ENCODE measurements around the gene CCBE1.

CCBE1 gene

DNA sequence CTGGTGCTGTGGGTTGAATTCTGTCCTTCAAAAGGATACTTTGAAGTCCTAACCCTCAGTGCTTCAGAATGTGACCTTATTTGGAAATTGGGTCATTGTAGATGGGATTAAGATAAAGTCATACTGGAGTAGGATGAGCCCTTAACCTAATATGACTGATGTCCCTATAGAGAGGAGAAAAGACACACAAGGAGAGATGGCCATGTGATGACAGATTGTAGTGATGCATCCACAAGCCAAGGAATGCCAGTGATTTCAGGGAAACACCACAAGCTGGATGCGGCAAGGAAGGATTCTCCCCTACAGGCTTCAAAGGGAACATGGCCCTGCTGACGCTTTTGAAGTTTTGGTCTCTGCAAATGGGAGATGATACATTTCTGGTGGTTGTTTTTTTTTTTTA lies 24.7 kb upstream of the CCBE1 start:
- no peak for TF ChIP-seq GATA2 (IDR thresholded peaks at IDR 0.05; ENCODE audit: low read depth, low read length)
- TF ChIP-seq GATA3 (IDR thresholded peaks at IDR 0.05; ENCODE audit: low read depth, low read length) = no peak

DNA sequence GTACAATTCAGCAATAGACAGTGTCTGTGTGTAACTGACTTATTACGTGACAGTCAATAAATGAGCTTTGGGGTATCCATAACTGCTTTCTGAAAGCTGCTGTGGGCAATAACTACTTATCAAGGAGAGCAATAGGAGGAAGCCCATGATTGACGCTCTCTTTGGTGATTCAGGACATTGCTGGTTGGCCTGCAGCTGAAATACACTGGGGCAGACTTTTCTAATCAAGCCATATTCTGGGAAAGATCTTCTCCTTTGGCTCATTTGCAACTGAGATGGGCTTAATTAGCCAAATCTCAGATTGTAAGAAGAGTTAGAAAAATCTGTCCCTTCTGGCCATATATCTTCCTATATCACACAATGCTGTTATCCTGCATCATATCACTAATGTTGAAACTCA lies 24.0 kb upstream of the CCBE1 start:
- no peak for TF ChIP-seq GATA2 (IDR thresholded peaks at IDR 0.05; ENCODE audit: low read depth, low read length)
- no peak for TF ChIP-seq GATA3 (IDR thresholded peaks at IDR 0.05; ENCODE audit: low read depth, low read length)

DNA sequence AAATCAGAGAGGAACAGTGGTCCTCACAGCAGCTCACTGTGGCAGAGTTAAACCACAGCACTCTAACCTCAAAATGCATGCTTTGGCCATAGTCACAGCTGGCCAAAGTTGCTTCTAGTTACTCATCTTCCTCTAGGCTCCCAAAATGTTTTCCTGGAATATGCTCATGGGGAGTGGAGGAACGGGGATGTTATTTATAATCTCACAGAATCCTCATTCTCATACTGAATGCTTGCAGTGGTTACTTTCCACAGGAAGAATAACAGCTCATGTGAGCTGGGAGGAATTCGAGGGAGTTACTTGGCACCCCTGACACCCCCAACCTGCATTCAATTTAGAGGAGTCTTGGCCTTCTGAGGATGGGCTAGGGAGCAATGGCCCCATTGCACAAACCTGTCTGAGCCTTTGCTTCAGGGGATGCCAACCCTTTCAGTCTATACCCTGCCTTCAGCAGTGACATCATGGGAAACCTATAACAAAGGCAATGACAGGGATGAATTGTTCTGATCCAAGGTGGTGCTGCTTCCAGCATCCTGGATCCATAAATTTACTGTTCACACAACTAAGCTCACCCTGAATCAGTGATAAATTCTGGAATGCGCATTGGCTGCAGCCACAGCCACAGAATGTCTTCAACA lies 22.4 kb upstream of the CCBE1 start:
- TF ChIP-seq GATA2 (IDR thresholded peaks at IDR 0.05; ENCODE audit: low read depth, low read length) (no peak), GATA3 (IDR thresholded peaks at IDR 0.05; ENCODE audit: low read depth, low read length) (no peak)

DNA sequence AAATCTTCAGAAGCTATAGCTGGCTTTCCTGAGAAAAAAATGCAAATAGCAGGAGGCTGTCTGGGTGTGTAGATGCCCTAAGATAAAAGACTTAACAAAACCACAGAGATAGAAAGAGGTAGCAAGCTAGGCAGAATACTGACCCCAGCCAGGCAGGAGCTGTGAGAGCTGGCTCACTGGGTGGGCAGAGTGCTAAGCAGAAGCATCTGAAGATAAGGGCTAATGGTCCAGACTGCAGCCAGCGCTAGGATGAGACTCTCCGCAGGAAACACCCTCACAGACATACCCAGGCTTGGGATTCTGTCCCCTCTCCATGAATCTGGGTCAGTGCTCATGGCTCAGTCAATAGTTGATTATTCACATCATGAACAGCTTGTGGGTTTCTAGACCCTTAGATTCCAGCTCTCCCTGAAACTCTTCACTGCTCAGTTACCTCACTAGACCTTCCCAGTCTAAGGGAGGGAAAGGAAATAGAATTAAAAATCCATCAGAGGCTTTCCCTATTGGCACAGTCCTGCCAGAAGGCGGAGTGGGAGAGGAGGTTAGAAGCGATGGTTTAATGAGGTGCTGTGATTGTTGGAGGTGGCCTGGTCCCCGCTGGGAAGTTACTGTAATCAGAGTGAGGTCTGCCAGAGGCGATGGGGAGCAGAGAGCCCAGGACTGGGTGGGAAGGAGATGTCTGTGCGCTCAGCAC lies 21.4 kb upstream of the CCBE1 start:
- TF ChIP-seq GATA2 (IDR thresholded peaks at IDR 0.05; ENCODE audit: low read depth, low read length) (peak; percentile 87), GATA3 (IDR thresholded peaks at IDR 0.05; ENCODE audit: low read depth, low read length) (peak; percentile 36; the same call in 1 of the 2 replicates)

DNA sequence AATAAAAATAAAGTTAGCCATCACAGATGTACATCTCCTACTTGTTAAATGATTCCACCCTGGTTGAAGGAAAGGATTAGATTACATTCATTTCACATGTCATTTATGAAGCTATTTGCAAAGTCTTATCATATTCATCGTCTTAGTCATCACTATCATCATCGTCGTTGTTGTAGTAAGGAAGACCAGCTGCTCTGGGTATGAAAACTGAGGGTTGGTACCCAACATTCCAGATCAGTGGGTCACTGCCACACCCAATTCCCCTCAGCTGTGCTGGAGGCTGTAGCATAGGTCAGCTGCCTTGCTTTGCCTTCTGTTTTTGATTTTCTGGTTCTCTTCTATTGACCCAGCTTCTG lies 20.9 kb upstream of the CCBE1 start:
- TF ChIP-seq GATA2 (IDR thresholded peaks at IDR 0.05; ENCODE audit: low read depth, low read length) = no peak
- no peak for TF ChIP-seq GATA3 (IDR thresholded peaks at IDR 0.05; ENCODE audit: low read depth, low read length)

DNA sequence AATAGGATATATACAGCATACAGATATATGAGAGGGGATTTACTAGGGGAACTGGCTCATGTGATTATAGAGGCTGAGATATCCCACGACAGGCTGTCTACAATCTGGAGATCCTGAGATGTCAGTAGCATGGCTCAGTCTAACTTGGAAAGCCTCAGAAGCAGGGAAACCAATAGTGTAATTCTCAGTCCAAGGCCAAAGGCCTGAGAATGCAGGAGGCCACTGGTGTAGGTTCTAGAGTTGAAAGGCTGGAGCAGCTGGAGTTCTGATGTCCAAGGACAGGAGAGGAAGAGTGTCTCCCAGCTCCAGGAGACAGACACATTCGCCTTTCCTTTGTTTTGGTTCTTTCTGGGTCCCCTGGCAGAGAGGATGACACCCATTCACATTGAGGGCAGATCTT lies 20.1 kb upstream of the CCBE1 start:
- no peak for TF ChIP-seq GATA3 (IDR thresholded peaks at IDR 0.05; ENCODE audit: low read depth, low read length)
- TF ChIP-seq GATA2 (IDR thresholded peaks at IDR 0.05; ENCODE audit: low read depth, low read length) = no peak

DNA sequence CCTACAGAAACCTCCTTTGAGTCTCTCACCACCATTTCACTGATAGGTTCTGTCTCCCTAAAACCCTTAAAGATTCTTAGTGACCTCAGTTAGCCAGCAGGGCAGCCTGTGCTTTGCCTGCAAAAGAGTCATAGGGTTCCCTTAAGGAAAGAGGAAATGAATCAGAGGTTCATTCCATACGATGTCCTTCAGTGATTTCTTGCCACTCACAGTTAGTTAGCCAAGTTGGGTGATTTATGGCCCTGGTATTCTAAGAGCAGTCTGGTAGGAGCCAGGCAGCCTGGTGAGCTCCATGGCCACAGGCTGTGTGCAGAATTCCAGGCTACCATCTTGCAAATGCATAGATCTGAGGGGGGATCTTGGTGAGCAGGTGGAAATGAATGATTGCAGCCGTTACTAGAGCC lies 18.7 kb upstream of the CCBE1 start:
- TF ChIP-seq GATA2 (IDR thresholded peaks at IDR 0.05; ENCODE audit: low read depth, low read length) = no peak
- TF ChIP-seq GATA3 (IDR thresholded peaks at IDR 0.05; ENCODE audit: low read depth, low read length) = no peak

DNA sequence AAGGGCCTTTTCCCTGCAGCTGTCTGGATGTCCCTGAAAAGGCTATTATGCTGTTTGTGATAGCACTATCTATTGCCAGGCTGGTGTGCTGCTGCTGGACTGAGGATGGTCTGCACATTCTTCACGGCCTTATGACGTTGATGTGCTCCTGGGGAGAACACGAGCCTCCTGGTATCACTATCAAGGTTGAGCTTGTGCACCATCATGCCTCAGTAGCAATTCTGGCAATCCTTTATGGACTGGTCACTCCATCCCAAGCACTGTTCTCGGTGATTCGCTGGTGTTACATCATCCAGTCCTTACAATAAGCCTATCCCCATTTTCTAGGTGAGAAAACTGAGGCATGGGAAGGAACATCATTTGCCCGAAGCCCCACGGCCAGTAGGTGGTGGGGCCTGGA lies 18.2 kb upstream of the CCBE1 start:
- TF ChIP-seq GATA2 (IDR thresholded peaks at IDR 0.05; ENCODE audit: low read depth, low read length) (no peak), GATA3 (IDR thresholded peaks at IDR 0.05; ENCODE audit: low read depth, low read length) (no peak)

DNA sequence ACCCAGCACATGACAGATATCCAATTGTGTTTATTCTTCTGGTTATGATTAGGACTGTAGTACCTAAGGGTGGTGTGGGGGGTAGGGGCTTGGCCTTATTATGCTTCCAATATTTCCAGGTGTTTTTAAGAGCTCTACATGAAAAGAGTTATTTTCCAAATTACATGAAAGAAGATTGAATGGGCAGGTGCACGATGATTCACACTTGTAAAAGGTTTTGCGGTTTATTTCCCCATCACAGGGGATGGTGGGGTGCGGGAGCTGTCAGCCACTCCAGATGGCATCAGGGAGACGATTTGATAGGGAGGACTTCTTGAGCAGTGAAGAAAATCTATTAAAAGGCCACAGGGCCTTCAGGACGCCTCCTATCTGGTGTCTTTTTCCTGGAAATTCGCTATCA lies 15.1 kb upstream of the CCBE1 start:
- TF ChIP-seq GATA2 (IDR thresholded peaks at IDR 0.05; ENCODE audit: low read depth, low read length) (no peak), GATA3 (IDR thresholded peaks at IDR 0.05; ENCODE audit: low read depth, low read length) (no peak)

DNA sequence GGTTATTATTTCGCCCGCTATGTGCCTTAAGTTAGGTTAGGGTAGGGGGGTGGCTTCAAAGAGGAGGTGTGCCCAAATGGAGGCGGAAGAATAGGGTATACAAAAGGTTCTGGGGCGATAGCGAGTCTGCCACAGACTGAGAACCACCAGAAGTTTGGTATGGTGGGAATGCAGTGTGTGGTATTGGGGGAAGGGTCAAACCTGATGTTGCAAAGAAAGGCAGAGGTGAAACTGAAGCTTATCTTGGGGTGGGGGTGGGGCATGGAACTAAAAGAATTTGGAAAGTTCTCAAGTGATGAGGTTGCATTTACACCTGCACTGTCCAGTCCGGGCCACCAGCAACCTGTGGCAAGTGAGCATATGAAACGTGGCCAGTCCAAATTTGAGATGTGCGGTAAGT lies 11.8 kb upstream of the CCBE1 start:
- TF ChIP-seq GATA3 (IDR thresholded peaks at IDR 0.05; ENCODE audit: low read depth, low read length) (no peak), GATA2 (IDR thresholded peaks at IDR 0.05; ENCODE audit: low read depth, low read length) (no peak)

DNA sequence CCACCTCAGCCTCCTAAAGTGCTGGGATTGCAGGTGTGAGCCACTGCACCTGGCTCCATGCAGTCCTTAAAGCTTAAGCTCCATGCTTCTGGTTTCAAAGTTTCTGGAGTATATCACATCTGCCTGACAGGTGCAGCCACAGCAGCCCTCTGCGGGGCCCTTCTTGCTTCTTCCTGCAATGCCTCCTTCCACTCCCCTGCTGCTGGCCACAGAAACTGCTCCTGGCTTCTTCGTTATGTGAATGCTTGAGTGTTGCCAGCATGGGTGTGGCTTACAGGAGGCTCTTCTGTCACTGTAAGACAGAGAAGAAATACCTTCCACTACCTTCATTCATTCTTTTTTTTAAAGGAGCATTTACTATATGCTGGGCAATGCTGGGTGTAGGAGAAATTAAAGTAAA lies 10.1 kb upstream of the CCBE1 start:
- TF ChIP-seq GATA3 (IDR thresholded peaks at IDR 0.05; ENCODE audit: low read depth, low read length) (no peak), GATA2 (IDR thresholded peaks at IDR 0.05; ENCODE audit: low read depth, low read length) (no peak)

DNA sequence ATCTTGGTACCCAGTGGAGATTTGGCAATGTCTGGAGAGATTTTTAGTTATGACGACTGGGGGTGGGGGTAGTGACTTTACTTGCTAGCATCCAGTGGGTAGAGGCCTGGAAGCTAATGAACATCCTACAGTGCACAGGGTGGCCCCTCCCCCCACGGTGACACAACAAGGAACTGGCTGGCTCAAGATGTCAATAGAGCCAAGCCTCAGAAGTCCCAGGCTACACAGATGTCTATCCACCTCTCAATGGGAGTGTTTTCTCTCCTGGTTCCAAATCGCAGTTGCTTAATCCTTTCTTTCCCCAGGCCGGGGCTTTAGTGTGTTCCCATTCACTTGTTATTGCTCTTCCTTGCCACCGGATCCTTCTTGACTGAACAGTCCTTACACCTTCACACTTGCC lies 9.3 kb upstream of the CCBE1 start:
- no peak for TF ChIP-seq GATA3 (IDR thresholded peaks at IDR 0.05; ENCODE audit: low read depth, low read length)
- TF ChIP-seq GATA2 (IDR thresholded peaks at IDR 0.05; ENCODE audit: low read depth, low read length) = no peak

DNA sequence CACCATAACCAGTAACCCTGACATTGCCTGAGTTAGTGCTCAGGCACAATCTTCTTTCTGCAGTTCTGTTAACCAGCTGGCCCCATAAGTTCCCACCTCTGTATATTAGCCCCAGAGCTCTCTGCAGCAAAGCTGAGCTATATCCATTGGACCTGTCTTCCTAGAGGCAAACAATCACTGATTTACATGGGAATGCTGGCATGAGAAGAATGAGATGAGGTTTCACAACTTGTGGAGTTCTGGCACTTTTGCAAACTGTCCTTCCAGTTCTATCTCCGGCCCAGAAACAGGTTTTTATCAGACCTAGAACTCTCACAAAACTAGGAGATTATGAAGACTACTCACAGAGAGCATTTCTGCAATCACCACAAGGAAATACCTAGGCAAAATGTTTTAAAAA lies 7.9 kb upstream of the CCBE1 start:
- TF ChIP-seq GATA2 (IDR thresholded peaks at IDR 0.05; ENCODE audit: low read depth, low read length) (no peak), GATA3 (IDR thresholded peaks at IDR 0.05; ENCODE audit: low read depth, low read length) (no peak)

DNA sequence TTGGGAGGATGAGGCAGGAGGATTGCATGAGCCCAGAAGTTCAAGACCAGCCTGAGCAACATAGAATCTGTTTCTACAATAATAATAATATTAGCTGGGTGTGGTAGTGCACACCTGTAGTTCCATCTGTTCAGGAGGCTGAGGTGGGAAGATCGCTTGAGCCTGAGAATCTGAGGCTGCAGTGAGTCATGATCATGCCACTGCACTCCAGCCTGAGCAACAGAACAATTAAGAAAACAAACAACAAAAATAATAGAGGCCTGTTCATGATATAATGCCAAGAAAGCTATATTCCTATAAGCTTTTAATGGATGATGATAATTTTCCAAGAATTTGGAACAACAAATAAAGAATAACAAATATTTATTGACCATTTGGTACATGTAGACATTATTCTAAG lies 6.9 kb upstream of the CCBE1 start:
- TF ChIP-seq GATA3 (IDR thresholded peaks at IDR 0.05; ENCODE audit: low read depth, low read length) (no peak), GATA2 (IDR thresholded peaks at IDR 0.05; ENCODE audit: low read depth, low read length) (no peak)

DNA sequence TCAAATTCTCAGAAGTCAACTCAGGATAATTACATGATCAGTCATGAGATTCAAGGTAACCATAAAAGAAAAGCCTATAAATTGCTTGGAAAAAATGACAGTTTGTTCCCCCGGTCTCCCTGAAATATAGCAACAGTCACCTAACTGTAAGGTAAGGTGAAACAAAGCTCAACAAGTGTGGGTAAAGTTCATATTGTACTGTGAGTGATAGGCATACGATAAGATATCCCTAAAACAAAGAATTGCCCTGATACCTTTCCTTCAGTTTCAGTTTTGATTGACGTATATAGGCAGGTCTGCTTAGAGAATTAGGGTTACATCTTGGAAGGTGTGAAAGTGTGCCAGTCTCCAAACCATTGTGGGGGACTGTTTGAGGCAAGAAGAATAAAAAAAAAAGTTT lies 4.0 kb upstream of the CCBE1 start:
- TF ChIP-seq GATA2 (IDR thresholded peaks at IDR 0.05; ENCODE audit: low read depth, low read length) = no peak
- TF ChIP-seq GATA3 (IDR thresholded peaks at IDR 0.05; ENCODE audit: low read depth, low read length) = no peak
